Activated naive CD4-positive, alpha-beta T cell treated with anti-CD3 and anti-CD28 coated beads for 36 hours (primary cell): ENCODE results near the gene RBM42. TPM values are rescaled to one million over a fixed set of nuclear protein-coding genes. Genes with fewer than 3 reads are reported as not detected.
A peak's percentile ranks its signal among the peaks of the same experiment; 100 is the strongest.
"Not testable (repeated sequence)": the region's sequence is repeated elsewhere in the genome, so short reads cannot be mapped to it uniquely, and the experiment has no call there.

Experiments
- CTCF ChIA-PET: fragments of 350-600 bp; sonication (Branson Sonifier 250); formaldehyde crosslinking; loops from one replicate; lab custom pipeline; 2021; ENCODE audit warnings: antibody characterized with exemption; lab: Charles Lee
- DNase-seq: peaks from one replicate; pipeline ENCODE4 v3.0.0-alpha.2; 2020
- H3K27ac Mint-ChIP-seq: one replicate; pipeline ENCODE4 v1.8.0; 2021; ENCODE audit warnings: mild to moderate bottlenecking, mixed read lengths
- H3K27me3 Mint-ChIP-seq: one replicate; pipeline ENCODE4 v1.8.0; 2021; ENCODE audit warnings: low read depth, mixed read lengths
- H3K36me3 Mint-ChIP-seq: one replicate; pipeline ENCODE4 v1.8.0; 2021; ENCODE audit warnings: low read depth, mixed read lengths
- H3K4me1 Mint-ChIP-seq: one replicate; pipeline ENCODE4 v1.8.0; 2021; ENCODE audit warnings: low read depth, mixed read lengths
- H3K4me3 Mint-ChIP-seq: one replicate; pipeline ENCODE4 v1.8.0; 2021; ENCODE audit warnings: mild to moderate bottlenecking, moderate library complexity, mixed read lengths
- H3K9me3 Mint-ChIP-seq: one replicate; pipeline ENCODE4 v1.8.0; 2021; ENCODE audit warnings: mixed read lengths
- intact Hi-C: fragments of 100-400 bp; cut with micrococcal nuclease; formaldehyde crosslinking; loops from one replicate; pipeline ENCODE4 v1.15.1; 2023
- total RNA-seq, 2 experiments: library from RNA; stranded (reverse); gene quantifications; one replicate each; pipeline ENCODE4 v1.2.3, GENCODE V29; 2021

Gene RBM42
- 10 to 100 TPM; 64.2 to 66.2 TPM for total RNA-seq

DNA sequence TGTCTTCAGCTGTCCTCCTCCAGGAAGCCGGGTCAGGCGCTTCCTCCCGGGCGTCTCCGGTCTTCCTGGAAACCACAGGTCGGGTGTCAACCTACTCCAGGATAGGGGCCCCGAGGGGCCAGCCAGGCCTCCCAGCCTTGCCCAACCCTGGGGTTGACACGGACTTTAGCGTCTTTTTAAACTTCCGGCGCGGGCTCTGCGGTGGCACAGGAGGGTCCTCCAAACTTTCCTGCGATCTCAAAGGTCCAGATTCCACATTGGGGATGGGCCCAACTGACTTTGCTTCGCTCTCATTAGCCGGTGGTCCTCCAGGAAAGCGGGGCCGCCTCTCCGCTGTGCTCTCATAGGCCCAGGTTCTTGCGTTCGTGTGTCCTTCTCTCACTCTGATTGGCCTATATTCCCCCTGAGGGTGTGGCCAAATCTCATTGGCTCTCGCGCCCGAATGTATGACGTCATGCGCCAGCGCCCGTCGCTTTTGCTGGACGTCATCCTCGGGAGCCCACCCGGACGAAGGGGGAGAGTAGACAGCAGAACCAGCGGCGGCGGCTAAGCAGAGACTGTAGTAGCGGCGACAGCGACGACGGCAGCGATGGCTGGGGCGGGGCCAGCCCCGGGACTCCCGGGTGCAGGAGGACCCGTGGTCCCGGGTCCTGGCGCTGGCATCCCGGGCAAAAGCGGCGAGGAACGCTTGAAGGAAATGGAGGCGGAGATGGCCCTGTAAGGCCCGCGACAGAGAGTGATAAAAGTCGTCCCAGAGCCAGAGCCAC, at the start of gene RBM42:
Gene RBM42 (plus strand): TSS at position 472 of the 767 bp plus-strand sequence. CDS start 118 bp downstream, at position 590.
- peak within 1 kb of the TSS; percentile 95 for H3K27ac Mint-ChIP-seq
- peak within 1 kb of the TSS; percentile 100 for H3K4me3 Mint-ChIP-seq
- H3K9me3 Mint-ChIP-seq = no peaks in the 10 kb centered on the region
- peak; percentile 97 for DNase-seq
- peaks cover 18% of the 10 kb centered on the region for H3K36me3 Mint-ChIP-seq
- intact Hi-C loops = loop anchor here (1.0 kb wide), 5 partner anchors 16 to 117 kb away; partner anchors contain the start of genes COX6B1, HAUS5, PSENEN and TMEM147
- no peaks in the 10 kb centered on the region for H3K27me3 Mint-ChIP-seq
- peaks cover 19% of the 10 kb centered on the region for H3K4me1 Mint-ChIP-seq
- CTCF ChIA-PET = no interaction called here

DNA sequence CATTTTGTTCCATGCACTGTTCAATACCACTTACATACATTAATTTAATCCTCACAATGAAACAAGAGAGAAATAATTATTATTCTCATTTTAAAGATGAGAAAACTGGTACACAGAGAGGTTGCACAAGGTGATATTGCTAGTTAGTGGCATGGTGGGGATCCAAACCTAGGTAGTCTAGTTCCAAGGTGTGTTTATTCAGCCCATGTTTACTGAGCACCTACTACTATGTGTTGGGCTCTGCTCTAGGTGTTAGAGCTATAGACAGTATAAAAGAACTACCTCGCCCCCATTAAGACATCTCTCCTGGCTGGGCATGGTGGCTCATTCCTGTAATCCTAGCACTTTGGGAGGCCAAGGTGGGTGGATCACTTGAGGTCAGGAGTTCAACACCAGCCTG, 46.1 kb upstream of the RBM42 start:
- intact Hi-C loops = no loop called here
- Mint-ChIP-seq H3K4me3 (no peak overlapping the region), H3K9me3 (peaks cover 2% of the 10 kb centered on the region), H3K4me1 (no peaks in the 10 kb centered on the region), H3K36me3 (no peaks in the 10 kb centered on the region), H3K27me3 (peaks cover 9% of the 10 kb centered on the region), H3K27ac (no peak overlapping the region)
- no peak for DNase-seq
- CTCF ChIA-PET = no interaction called here

GRCh38 chr19:35585848-35586247, 43.0 kb upstream of the RBM42 start, which contains the start of gene PMIS2:
Gene PMIS2 (plus strand): TSS chr19:35586173. CDS start chr19:35586260, 87 bp downstream.
- CTCF ChIA-PET = no interaction called here
- H3K4me1 Mint-ChIP-seq = no peaks in the 10 kb centered on the region
- H3K27ac Mint-ChIP-seq = no peak within 1 kb of the TSS
- no peak for DNase-seq
- peaks cover 5% of the 10 kb centered on the region for H3K27me3 Mint-ChIP-seq
- intact Hi-C loops = no loop called here
- H3K9me3 Mint-ChIP-seq = no peaks in the 10 kb centered on the region
- no peaks in the 10 kb centered on the region for H3K36me3 Mint-ChIP-seq
- no peak within 1 kb of the TSS for H3K4me3 Mint-ChIP-seq

DNA sequence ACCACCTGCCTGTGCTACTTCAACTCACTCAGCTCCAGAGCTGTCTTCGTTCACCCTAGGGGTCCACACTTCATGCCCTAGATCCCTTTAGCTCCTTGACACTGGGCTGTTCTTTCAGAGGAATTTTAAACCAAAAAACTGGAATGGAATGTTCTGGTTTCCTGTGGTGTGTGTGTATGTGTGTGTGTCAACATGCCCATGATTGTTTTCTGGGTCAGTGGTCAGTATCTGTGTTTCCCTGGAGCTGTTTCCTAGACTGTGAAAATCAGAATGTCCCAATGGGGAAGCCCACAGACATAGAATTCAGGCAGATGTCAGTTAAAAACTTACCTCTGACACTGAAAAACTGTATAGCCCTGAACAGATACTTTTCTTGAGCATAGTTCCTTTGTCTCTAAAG, 41.5 kb upstream of the RBM42 start:
- DNase-seq = no peak
- intact Hi-C loops = no loop called here
- peaks cover 5% of the 10 kb centered on the region for H3K27me3 Mint-ChIP-seq
- H3K9me3 Mint-ChIP-seq = no peaks in the 10 kb centered on the region
- no peak overlapping the region for H3K27ac Mint-ChIP-seq
- no peaks in the 10 kb centered on the region for H3K36me3 Mint-ChIP-seq
- H3K4me3 Mint-ChIP-seq = no peak overlapping the region
- no peaks in the 10 kb centered on the region for H3K4me1 Mint-ChIP-seq
- CTCF ChIA-PET = interaction anchor here (0.7 to 1.2 kb wide), 2 partner anchors 39 to 78 kb away, joined by 3 to 6 read pairs; no protein-coding TSS in a partner anchor

- Mint-ChIP-seq H3K27me3 (no peaks in the 10 kb centered on the region), H3K27ac (no peak overlapping the region), H3K4me3 (no peak overlapping the region), H3K36me3 (no peaks in the 10 kb centered on the region), H3K9me3 (no peaks in the 10 kb centered on the region), H3K4me1 (no peaks in the 10 kb centered on the region)
- intact Hi-C loops = no loop called here
- DNase-seq = no peak
- CTCF ChIA-PET = interaction anchor here (0.7 to 4.9 kb wide), 5 partner anchors 42 to 476 kb away, joined by 4 to 26 read pairs (median 6); no protein-coding TSS in a partner anchor
Measured at GRCh38 chr19:35590875-35591274, 38.0 kb upstream of the RBM42 start.

DNA sequence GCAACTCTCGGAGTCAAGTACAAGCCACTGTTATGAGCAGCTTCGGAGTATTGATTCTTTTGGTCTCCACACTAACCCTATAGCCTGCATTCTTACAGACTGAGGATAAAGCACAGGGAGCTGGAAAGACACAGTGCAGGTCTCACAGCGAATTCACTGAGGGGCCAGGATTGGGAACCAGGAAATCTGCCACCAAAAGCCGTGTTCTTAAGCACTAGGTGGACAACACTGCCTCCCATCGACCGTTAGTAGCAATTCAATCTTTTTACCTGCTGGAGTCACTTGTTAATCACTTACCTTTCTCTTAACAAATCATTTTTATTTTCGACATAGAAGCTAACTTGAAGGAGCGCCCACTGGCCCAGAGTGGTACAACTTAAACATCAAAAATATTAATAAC, 36.6 kb upstream of the RBM42 start:
- CTCF ChIA-PET = interaction anchor here (0.5 to 4.9 kb wide), 13 partner anchors 8 to 227 kb away, joined by 3 to 26 read pairs (median 4); partner anchors contain the start of gene COX6B1
- H3K36me3 Mint-ChIP-seq = no peaks in the 10 kb centered on the region
- no peak overlapping the region for H3K4me3 Mint-ChIP-seq
- peak; percentile 35 for DNase-seq
- no peaks in the 10 kb centered on the region for H3K27me3 Mint-ChIP-seq
- H3K27ac Mint-ChIP-seq = no peak overlapping the region
- H3K9me3 Mint-ChIP-seq = no peaks in the 10 kb centered on the region
- H3K4me1 Mint-ChIP-seq = peaks cover 3% of the 10 kb centered on the region
- intact Hi-C loops = loop anchor here (1.0 kb wide), 2 partner anchors 43 to 82 kb away; no protein-coding TSS in a partner anchor

- DNase-seq, H3K27me3 Mint-ChIP-seq, H3K27ac Mint-ChIP-seq: not testable (repeated sequence)
Measured at GRCh38 chr19:35595026-35595425, 33.8 kb upstream of the RBM42 start.

GRCh38 chr19:35595928-35596327, 32.9 kb upstream of the RBM42 start:
- CTCF ChIA-PET = interaction anchor here (0.7 to 1.8 kb wide), 2 partner anchors 86 to 218 kb away, joined by 4 to 6 read pairs; no protein-coding TSS in a partner anchor
- Mint-ChIP-seq H3K27me3 (no peaks in the 10 kb centered on the region), H3K4me3 (no peak overlapping the region), H3K36me3 (no peaks in the 10 kb centered on the region), H3K4me1 (peaks cover 3% of the 10 kb centered on the region), H3K27ac (no peak overlapping the region), H3K9me3 (no peaks in the 10 kb centered on the region)
- DNase-seq = no peak
- intact Hi-C loops = loop anchor here (1.0 kb wide), 1 partner anchor 36 kb away; no protein-coding TSS in a partner anchor

More at GRCh38 chr19:35595026-35595425, 33.8 kb upstream of the RBM42 start:
- H3K4me3 Mint-ChIP-seq, H3K9me3 Mint-ChIP-seq, intact Hi-C loops, H3K36me3 Mint-ChIP-seq, CTCF ChIA-PET, H3K4me1 Mint-ChIP-seq: not testable (repeated sequence)

- H3K9me3 Mint-ChIP-seq = no peaks in the 10 kb centered on the region
- H3K4me1 Mint-ChIP-seq = peaks cover 3% of the 10 kb centered on the region
- no peak overlapping the region for H3K4me3 Mint-ChIP-seq
- CTCF ChIA-PET = interaction anchor here (1.8 kb wide), 1 partner anchor 86 kb away, joined by 6 read pairs; no protein-coding TSS in a partner anchor
- peak; percentile 18 for DNase-seq
- intact Hi-C loops = loop anchor here (1.0 kb wide), 1 partner anchor 36 kb away; no protein-coding TSS in a partner anchor
- no peaks in the 10 kb centered on the region for H3K27me3 Mint-ChIP-seq
- no peaks in the 10 kb centered on the region for H3K36me3 Mint-ChIP-seq
- no peak overlapping the region for H3K27ac Mint-ChIP-seq
Measured at GRCh38 chr19:35596366-35596999, 32.4 kb upstream of the RBM42 start.

GRCh38 chr19:35601971-35602370, 26.9 kb upstream of the RBM42 start:
- no peaks in the 10 kb centered on the region for H3K27me3 Mint-ChIP-seq
- intact Hi-C loops = no loop called here

GRCh38 chr19:35604436-35604835, 24.4 kb upstream of the RBM42 start:
- CTCF ChIA-PET = not testable (repeated sequence)

More at GRCh38 chr19:35601971-35602370, 26.9 kb upstream of the RBM42 start:
- Mint-ChIP-seq H3K27ac (no peak overlapping the region), H3K4me1 (no peaks in the 10 kb centered on the region), H3K9me3 (no peaks in the 10 kb centered on the region), H3K36me3 (no peaks in the 10 kb centered on the region), H3K4me3 (no peak overlapping the region)
- no peak for DNase-seq
- CTCF ChIA-PET = no interaction called here

GRCh38 chr19:35607170-35607569, 21.7 kb upstream of the RBM42 start:
- H3K36me3 Mint-ChIP-seq, intact Hi-C loops, H3K27me3 Mint-ChIP-seq, H3K4me3 Mint-ChIP-seq, DNase-seq, H3K27ac Mint-ChIP-seq: not testable (repeated sequence)
- Mint-ChIP-seq H3K9me3 (peaks cover 15% of the 10 kb centered on the region), H3K4me1 (peaks cover 19% of the 10 kb centered on the region)
- CTCF ChIA-PET = interaction anchor here (1.3 kb wide), 2 partner anchors 59 to 112 kb away, joined by 3 to 4 read pairs; no protein-coding TSS in a partner anchor

More at GRCh38 chr19:35604436-35604835, 24.4 kb upstream of the RBM42 start:
- H3K4me3 Mint-ChIP-seq, H3K36me3 Mint-ChIP-seq, intact Hi-C loops, H3K4me1 Mint-ChIP-seq, H3K27ac Mint-ChIP-seq, H3K27me3 Mint-ChIP-seq, DNase-seq: not testable (repeated sequence)
- H3K9me3 Mint-ChIP-seq = peaks cover 15% of the 10 kb centered on the region
